Measurements from ENCODE around the gene APC2. TPM values are rescaled to one million over a fixed set of nuclear protein-coding genes. Genes with fewer than 3 reads are reported as not detected.

APC2 gene
- polyA plus RNA-seq, 1 experiment: 0.07 TPM

DNA sequence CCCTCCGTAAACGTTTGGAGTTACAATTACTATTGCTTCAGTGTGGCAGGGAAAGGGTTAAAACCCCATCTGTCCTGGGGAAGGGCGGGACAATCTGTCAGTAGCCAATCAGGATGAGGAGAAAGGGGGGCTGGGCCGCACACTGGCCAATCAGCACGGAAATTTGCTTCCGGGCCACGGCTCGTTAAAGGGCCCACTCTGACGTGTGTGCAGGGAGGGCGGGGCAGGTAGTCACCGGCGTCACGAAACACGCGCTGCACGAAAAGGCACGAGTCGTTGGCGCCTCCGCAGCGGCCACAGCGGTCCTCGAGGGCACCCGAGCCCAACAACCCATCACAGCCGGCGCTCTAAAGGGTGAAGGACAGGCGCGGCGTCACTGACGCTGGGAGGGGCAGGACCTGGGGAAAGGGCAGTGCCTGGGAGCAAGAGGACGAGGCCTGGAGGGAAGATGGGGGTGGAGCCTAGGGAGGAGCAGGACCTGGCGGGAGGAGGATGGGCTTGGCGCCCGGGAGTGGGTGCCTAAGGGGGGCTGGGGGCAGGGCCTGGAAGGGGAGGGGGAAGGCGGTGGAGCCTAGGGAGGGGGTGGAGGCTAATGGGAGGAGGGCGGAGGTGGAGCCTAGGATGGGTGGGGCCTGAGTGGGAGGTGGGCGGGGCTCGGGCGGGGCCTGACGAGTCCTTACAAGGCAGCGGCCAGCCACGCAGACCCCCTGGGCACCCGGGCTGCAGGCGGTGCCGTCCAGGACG lies 58.0 kb downstream of the APC2 start:
- H3K4me3 ChIP-seq (ENCODE audit: low read depth, low read length): peak overlapping the region; percentile 56
- peak; percentile 68 for DNase-seq (ENCODE audit: low read depth)
- ChIA-PET POLR2A (no interaction called here), CTCF (no interaction called here)
- H3K36me3 ChIP-seq (ENCODE audit: control insufficient read depth, insufficient read depth, low read length): peaks cover 2% of the 10 kb centered on the region; the same call in 1 of the 2 replicates
- 0 out of 2 replicates have a peak, but pooled peaks cover 7% of the 10 kb centered on the region for H3K27me3 ChIP-seq (ENCODE audit: control insufficient read depth, insufficient read depth, low read length)
- TF ChIP-seq, protein P1, sequence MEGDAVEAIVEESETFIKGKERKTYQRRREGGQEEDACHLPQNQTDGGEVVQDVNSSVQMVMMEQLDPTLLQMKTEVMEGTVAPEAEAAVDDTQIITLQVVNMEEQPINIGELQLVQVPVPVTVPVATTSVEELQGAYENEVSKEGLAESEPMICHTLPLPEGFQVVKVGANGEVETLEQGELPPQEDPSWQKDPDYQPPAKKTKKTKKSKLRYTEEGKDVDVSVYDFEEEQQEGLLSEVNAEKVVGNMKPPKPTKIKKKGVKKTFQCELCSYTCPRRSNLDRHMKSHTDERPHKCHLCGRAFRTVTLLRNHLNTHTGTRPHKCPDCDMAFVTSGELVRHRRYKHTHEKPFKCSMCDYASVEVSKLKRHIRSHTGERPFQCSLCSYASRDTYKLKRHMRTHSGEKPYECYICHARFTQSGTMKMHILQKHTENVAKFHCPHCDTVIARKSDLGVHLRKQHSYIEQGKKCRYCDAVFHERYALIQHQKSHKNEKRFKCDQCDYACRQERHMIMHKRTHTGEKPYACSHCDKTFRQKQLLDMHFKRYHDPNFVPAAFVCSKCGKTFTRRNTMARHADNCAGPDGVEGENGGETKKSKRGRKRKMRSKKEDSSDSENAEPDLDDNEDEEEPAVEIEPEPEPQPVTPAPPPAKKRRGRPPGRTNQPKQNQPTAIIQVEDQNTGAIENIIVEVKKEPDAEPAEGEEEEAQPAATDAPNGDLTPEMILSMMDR (IDR thresholded peaks at IDR 0.05; ENCODE audit: insufficient read depth, low read depth, low read length): no peak

DNA sequence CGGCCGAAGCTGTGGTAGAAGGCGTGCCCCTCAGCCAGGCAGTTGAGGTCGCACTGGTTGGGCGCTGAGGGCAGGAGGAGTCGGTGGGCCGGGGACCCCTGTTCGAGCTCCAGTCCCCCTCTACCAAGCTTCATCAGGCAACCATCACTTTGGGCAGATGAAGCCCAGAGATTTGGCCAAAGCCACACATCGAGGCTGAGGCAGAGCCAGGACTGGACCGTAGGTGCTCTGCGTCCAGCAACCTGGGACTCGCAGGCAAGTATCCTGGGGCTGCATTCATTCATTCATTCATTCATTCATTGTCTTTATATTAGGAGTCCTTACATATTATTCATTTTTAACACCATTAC lies 58.6 kb downstream of the APC2 start:
- ChIA-PET CTCF (no interaction called here), POLR2A (no interaction called here)
- Histone ChIP-seq H3K36me3 (ENCODE audit: control insufficient read depth, insufficient read depth, low read length) (peaks cover 2% of the 10 kb centered on the region; the same call in 1 of the 2 replicates), H3K4me3 (ENCODE audit: low read depth, low read length) (no peak overlapping the region; the same call in 1 of the 2 replicates), H3K27me3 (ENCODE audit: control insufficient read depth, insufficient read depth, low read length) (0 out of 2 replicates have a peak, but pooled peaks cover 2% of the 10 kb centered on the region)
- no peak for DNase-seq (ENCODE audit: low read depth)
- TF ChIP-seq, protein P1 (IDR thresholded peaks at IDR 0.05; ENCODE audit: insufficient read depth, low read depth, low read length): no peak

DNA sequence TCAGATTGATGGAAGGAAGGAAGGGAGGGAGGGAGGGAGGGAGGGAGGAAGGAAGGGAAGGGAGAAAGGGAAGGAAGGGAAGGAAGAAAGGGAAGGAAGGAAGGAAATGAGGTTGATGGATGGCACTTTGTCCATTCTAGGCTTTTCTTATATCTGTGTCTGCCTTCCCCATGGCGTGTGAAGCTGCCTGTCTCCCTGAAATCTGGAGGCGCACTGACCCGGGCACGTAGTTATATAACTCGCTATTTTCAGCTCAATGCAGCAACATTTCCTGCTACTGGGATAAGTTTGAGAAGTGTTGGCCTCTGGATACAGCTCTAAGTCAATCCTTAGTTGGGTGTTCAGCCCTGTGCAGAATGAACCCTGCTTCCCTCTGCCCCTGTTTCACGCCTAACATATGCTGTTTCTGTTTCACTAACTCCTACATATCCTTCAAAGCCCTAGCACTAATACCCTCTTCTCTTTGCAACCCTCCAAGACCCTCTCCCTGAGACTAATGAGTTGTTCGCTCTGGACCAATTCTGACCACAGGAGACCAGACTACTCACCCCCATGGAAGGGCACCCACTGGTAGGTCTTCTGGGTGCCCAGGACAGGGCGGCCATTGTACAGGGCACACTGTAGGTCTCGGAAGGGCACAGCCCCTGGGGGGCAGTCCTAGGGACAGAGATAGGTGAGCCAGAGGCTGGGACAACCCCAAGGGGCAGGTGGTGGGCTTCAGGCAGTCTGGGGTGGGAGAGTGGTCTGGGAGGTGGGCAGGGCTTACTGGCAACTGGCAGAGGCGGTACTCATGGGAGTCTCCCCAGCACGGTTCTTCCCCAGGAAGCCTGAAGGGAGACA lies 59.9 kb downstream of the APC2 start:
- H3K27me3 ChIP-seq (ENCODE audit: control insufficient read depth, insufficient read depth, low read length): no peaks in the 10 kb centered on the region
- TF ChIP-seq, protein P1 (IDR thresholded peaks at IDR 0.05; ENCODE audit: insufficient read depth, low read depth, low read length): no peak
- POLR2A ChIA-PET: interaction anchor here (0.7 kb wide), 1 partner anchor 78 kb away, joined by 9 read pairs; no protein-coding TSS in a partner anchor
- peaks cover 2% of the 10 kb centered on the region; the same call in 1 of the 2 replicates for H3K36me3 ChIP-seq (ENCODE audit: control insufficient read depth, insufficient read depth, low read length)
- DNase-seq (ENCODE audit: low read depth): no peak
- CTCF ChIA-PET: interaction anchor here (0.7 kb wide), 1 partner anchor 257 kb away, joined by 3 read pairs; no protein-coding TSS in a partner anchor
- H3K4me3 ChIP-seq (ENCODE audit: low read depth, low read length): no peak overlapping the region

DNA sequence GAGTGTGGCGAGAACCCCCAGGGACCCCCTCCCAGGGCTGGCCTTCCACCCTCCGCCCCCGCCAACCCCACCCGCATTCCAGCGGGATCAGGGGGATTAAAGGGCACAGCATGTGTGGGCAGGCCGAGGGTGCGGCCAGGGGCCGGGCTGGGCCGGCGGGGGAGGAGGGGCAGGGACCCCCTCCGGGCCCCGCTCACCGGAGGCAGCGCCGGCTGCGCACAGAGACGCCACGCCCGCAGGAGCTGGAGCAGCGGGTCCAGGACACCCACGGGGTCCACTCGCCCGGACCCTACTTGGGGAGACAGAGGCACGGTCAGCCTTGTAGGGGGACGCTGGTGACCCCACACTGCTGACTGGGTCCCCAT lies 60.5 kb downstream of the APC2 start:
- H3K4me3 ChIP-seq (ENCODE audit: low read depth, low read length): no peak overlapping the region
- ChIA-PET CTCF (no interaction called here), POLR2A (no interaction called here)
- H3K27me3 ChIP-seq (ENCODE audit: control insufficient read depth, insufficient read depth, low read length): no peaks in the 10 kb centered on the region
- DNase-seq (ENCODE audit: low read depth): no peak
- TF ChIP-seq, protein P1 (IDR thresholded peaks at IDR 0.05; ENCODE audit: insufficient read depth, low read depth, low read length): no peak
- peaks cover 2% of the 10 kb centered on the region; the same call in 1 of the 2 replicates for H3K36me3 ChIP-seq (ENCODE audit: control insufficient read depth, insufficient read depth, low read length)

DNA sequence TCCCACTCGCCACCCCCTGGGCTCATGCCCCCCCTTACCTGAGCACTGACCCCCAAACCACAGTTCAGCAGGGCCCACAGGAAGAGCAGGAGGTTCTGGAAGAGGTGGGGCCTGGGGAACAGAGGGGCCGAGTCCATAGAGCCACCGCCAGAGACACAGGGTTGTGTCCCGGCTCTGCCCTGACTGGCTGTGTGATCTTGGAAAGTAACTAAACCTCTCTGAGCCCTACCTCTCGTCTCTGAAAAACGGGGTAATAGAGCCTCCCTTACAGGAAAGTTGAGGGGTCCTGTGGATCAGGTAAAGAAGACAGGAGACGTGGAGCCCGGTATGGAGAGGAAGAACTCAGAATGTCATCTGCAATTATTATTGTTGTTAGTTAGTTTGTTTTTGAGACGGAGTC lies 60.9 kb downstream of the APC2 start:
- ChIA-PET CTCF (no interaction called here), POLR2A (no interaction called here)
- DNase-seq (ENCODE audit: low read depth): no peak
- Histone ChIP-seq H3K4me3 (ENCODE audit: low read depth, low read length) (no peak overlapping the region), H3K27me3 (ENCODE audit: control insufficient read depth, insufficient read depth, low read length) (no peaks in the 10 kb centered on the region), H3K36me3 (ENCODE audit: control insufficient read depth, insufficient read depth, low read length) (peaks cover 2% of the 10 kb centered on the region; the same call in 1 of the 2 replicates)
- TF ChIP-seq, protein P1 (IDR thresholded peaks at IDR 0.05; ENCODE audit: insufficient read depth, low read depth, low read length): no peak
